Endothelial cell of umbilical vein (primary cell): ENCODE measurements around the gene TBC1D23. TPM values are rescaled to one million over a fixed set of nuclear protein-coding genes. Genes with fewer than 3 reads are reported as not detected.
"Not testable (repeated sequence)": the region's sequence is repeated elsewhere in the genome, so short reads cannot be mapped to it uniquely, and the experiment has no call there.

Source experiments
- BruUV-seq: library from RNA; stranded (reverse); fragments of 400-500 nt; replicated peaks from 2 replicates; lab custom pipeline; 2021; lab: Mats Ljungman, UMichigan
- CTCF ChIA-PET: fragments of 300-600, 350-600 bp; sonication (Branson Sonifier 250); formaldehyde crosslinking; loops from one replicate; lab custom pipeline; 2021; ENCODE audit warnings: antibody characterized with exemption, inconsistent platforms; lab: Charles Lee
- POLR2A ChIA-PET: fragments of 300-600, 350-600 bp; sonication (Branson Sonifier 250); formaldehyde crosslinking; loops from one replicate; lab custom pipeline; 2021; ENCODE audit warnings: antibody characterized with exemption, inconsistent platforms; lab: Charles Lee
- DNase-seq: peaks from one replicate; pipeline ENCODE4 v3.0.0-alpha.2; 2011; ENCODE audit warnings: low read depth, low spot score
- FAIRE-seq: peaks from 2 replicates; lab custom pipeline; 2011; peaks lifted over from hg19 to GRCh38; lab: Jason Lieb, UNC
- H2AFZ ChIP-seq: 2 replicates; pipeline ENCODE4 v1.6.0; 2012; ENCODE audit warnings: low read depth, low read length, control low read depth, inconsistent platforms
- H3K27ac ChIP-seq: 2 replicates; pipeline ENCODE4 v1.5.1; 2011; ENCODE audit warnings: low read depth, mild to moderate bottlenecking, control low read depth, low read length, moderate library complexity; ENCODE audit not compliant: insufficient read depth
- H3K27me3 ChIP-seq, 2 experiments: 2 replicates each; pipeline versions ENCODE4 v1.6.0 to v1.6.1; 2011; ENCODE audit warnings: low read length in 2 of 2, mixed read lengths in 1 of 2; ENCODE audit not compliant: control insufficient read depth in 2 of 2, insufficient read depth in 2 of 2
- H3K36me3 ChIP-seq, 2 experiments: 2 replicates in 1 of 2; 3 replicates in 1 of 2; pipeline ENCODE4 v1.5.1; 2011; ENCODE audit warnings: low read length in 2 of 2, mild to moderate bottlenecking in 1 of 2, moderate library complexity in 1 of 2; ENCODE audit not compliant: control insufficient read depth in 2 of 2, insufficient read depth in 2 of 2; ENCODE audit errors: extremely low read depth in 1 of 2
- H3K4me1 ChIP-seq: 3 replicates; pipeline ENCODE4 v1.5.1; 2011; ENCODE audit warnings: mild to moderate bottlenecking, low read length; ENCODE audit not compliant: control insufficient read depth, insufficient read depth; ENCODE audit errors: extremely low read depth
- H3K4me2 ChIP-seq: 2 replicates; pipeline ENCODE4 v1.6.1; 2011; ENCODE audit warnings: low read length, control low read depth, mixed read lengths; ENCODE audit not compliant: insufficient read depth
- H3K4me3 ChIP-seq, 3 experiments: fragments of 200-600 bp in 1 of 3; sonication (generic), shearing (Covaris generic) in 1 of 3; replicated peaks in 1 of 3; 2 replicates each; pipeline ENCODE4 v1.5.1; 2011 to 2016; ENCODE audit warnings: control low read depth in 3 of 3, low read length in 3 of 3, mild to moderate bottlenecking in 2 of 3, inconsistent platforms in 1 of 3, low read depth in 1 of 3, moderate library complexity in 1 of 3; ENCODE audit not compliant: insufficient read depth in 1 of 3
- H3K79me2 ChIP-seq: 2 replicates; pipeline ENCODE4 v1.6.0; 2012; ENCODE audit warnings: low read length, inconsistent platforms; ENCODE audit not compliant: control insufficient read depth, insufficient read depth
- H3K9ac ChIP-seq: replicated peaks from 2 replicates; pipeline ENCODE3; 2011; ENCODE audit warnings: low read length, control low read depth; ENCODE audit not compliant: insufficient read depth; ENCODE audit errors: extremely low read depth
- H3K9me1 ChIP-seq: replicated peaks from 3 replicates; pipeline ENCODE4 v1.6.0; 2011; ENCODE audit warnings: mild to moderate bottlenecking, low read length; ENCODE audit not compliant: control insufficient read depth, insufficient read depth; ENCODE audit errors: extremely low read depth
- H3K9me3 ChIP-seq: replicated peaks from 2 replicates; pipeline ENCODE4 v1.5.1; 2012; ENCODE audit warnings: low read length, inconsistent platforms; ENCODE audit not compliant: control insufficient read depth, insufficient read depth
- H4K20me1 ChIP-seq: replicated peaks from 2 replicates; pipeline ENCODE3; 2011; ENCODE audit warnings: mild to moderate bottlenecking, low read length; ENCODE audit not compliant: control insufficient read depth, insufficient read depth; ENCODE audit errors: extremely low read depth
- CTCF ChIP-seq, 2 donors: IDR thresholded peaks; 1 replicate in 1 of 2; 2 replicates in 1 of 2; pipeline ENCODE4 v1.5.1; 2011; ENCODE audit warnings: low read length in 2 of 2, mild to moderate bottlenecking in 2 of 2, moderate library complexity in 2 of 2, control low read depth in 1 of 2, inconsistent platforms in 1 of 2, low read depth in 1 of 2; ENCODE audit not compliant: insufficient read depth in 1 of 2; ENCODE audit errors: extremely low read depth in 1 of 2
- EZH2 ChIP-seq: IDR thresholded peaks from 2 replicates; pipeline ENCODE4 v1.6.1; 2012; ENCODE audit warnings: borderline replicate concordance, low read depth, mild to moderate bottlenecking, moderate library complexity, low read length, inconsistent platforms; ENCODE audit not compliant: severe bottlenecking
- FOS ChIP-seq: IDR thresholded peaks from 2 replicates; pipeline ENCODE4 v1.6.1; 2011; ENCODE audit warnings: mild to moderate bottlenecking, low read length, moderate library complexity, borderline replicate concordance; ENCODE audit not compliant: insufficient read depth
- JUN ChIP-seq: IDR thresholded peaks from 2 replicates; pipeline ENCODE4 v1.6.1; 2011; ENCODE audit warnings: borderline replicate concordance, low read depth; ENCODE audit not compliant: insufficient read length, insufficient read depth
- MYC ChIP-seq: IDR thresholded peaks from one replicate; pipeline ENCODE4 v1.6.1; 2011; ENCODE audit warnings: mild to moderate bottlenecking, low read depth, low read length
- POLR2AphosphoS5 ChIP-seq: IDR thresholded peaks from 2 replicates; pipeline ENCODE4 v1.6.1; 2012; ENCODE audit warnings: low read depth, mild to moderate bottlenecking, control low read depth, low read length, moderate library complexity; ENCODE audit not compliant: insufficient read depth
- dilution Hi-C: fragments of 300-500 bp; cut with MboI; formaldehyde crosslinking; loops from one replicate; pipeline ENCODE4 v1.15.0; 2019; ENCODE audit warnings: low sequenced_read_pairs; ENCODE audit not compliant: extremely low pct_ligation_motif_present
- intact Hi-C: fragments of 100-400 bp; cut with micrococcal nuclease; formaldehyde crosslinking; loops from one replicate; pipeline ENCODE4 v1.10.0; 2022
- polyA plus RNA-seq, 4 experiments: library from polyadenylated mRNA; depleted of rRNA in 3 of 4; stranded (reverse) in 3 of 4; unstranded in 1 of 4; fragments of >200 nt; gene quantifications; 2 replicates each; pipeline versions ENCODE4 v1.2.1 to v1.2.3, GENCODE V29; 2011 to 2012; ENCODE audit warnings: missing spikeins in 1 of 4
- total RNA-seq: library from RNA; stranded (reverse); gene quantifications from 2 replicates; pipeline ENCODE4 v1.2.3, GENCODE V29; 2021
- TF ChIP-seq, protein P1 (sequence below): IDR thresholded peaks from 2 replicates; pipeline ENCODE4 v1.6.1; 2011; ENCODE audit not compliant: insufficient read depth, insufficient read length

TBC1D23 gene
- total and polyA plus RNA-seq, 2 donors (not counting 3 experiments of a cell fraction or from before 2014, with no cell fraction given): 10.3 to 34.8 TPM

- FAIRE-seq: not testable (repeated sequence)
These were observed 75.4 kb downstream of the TBC1D23 start for GRCh38 chr3:100336229-100336628.

DNA sequence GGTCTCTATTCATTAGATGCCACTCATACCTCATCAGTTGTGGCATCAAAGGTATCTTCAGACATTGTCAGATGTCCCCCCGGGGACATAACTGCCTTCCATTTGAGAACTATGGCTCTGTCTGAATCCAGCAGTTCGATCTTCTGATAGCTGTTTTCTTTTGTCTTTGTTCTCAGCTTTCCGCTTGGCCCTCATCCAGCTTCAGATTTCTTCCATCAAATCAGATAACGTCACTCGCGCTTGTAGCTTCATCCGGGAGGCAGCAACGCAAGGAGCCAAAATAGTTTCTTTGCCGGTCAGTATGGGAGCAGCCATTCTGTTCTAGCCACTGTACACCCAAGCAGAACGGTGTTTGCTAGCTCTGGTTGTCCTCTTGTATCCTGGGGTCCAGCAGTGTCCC is 78.1 kb downstream of the TBC1D23 start:
- no peak for TF ChIP-seq EZH2
- TF ChIP-seq MYC: no peak
- no peak for TF ChIP-seq JUN
- no peak for TF ChIP-seq POLR2AphosphoS5
- no peak for TF ChIP-seq FOS
- TF ChIP-seq, protein P1, sequence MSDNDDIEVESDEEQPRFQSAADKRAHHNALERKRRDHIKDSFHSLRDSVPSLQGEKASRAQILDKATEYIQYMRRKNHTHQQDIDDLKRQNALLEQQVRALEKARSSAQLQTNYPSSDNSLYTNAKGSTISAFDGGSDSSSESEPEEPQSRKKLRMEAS: no peak
- TF ChIP-seq CTCF (IDR thresholded peaks at IDR 0.05; ENCODE audit: extremely low read depth in 1 of 2, insufficient read depth in 1 of 2, low read depth in 1 of 2, low read length in 2 of 2): no peak
- no TSS peak for BruUV-seq
- Histone ChIP-seq H3K36me3 (peaks cover 0 to 3% of the 10 kb centered on the region in 2 experiments), H3K4me3 (no peak overlapping the region), H4K20me1 (no peaks in the 10 kb centered on the region), H3K9ac (no peak overlapping the region), H3K9me3 (no peaks in the 10 kb centered on the region), H3K27me3 (no peaks in the 10 kb centered on the region), H3K79me2 (no peaks in the 10 kb centered on the region), H3K27ac (no peak overlapping the region), H3K4me2 (no peak overlapping the region), H3K9me1 (no peaks in the 10 kb centered on the region), H3K4me1 (peaks cover 10% of the 10 kb centered on the region), H2AFZ (no peak overlapping the region)
- DNase-seq (no peak), FAIRE-seq (no peak)
- dilution Hi-C loops (no loop called here), intact Hi-C loops (no loop called here)
- ChIA-PET POLR2A (no interaction called here), CTCF (interaction anchor here (1.0 to 1.6 kb wide), 3 partner anchors 16 to 507 kb away, joined by 3 to 4 read pairs (median 3); no protein-coding TSS in a partner anchor)

More at GRCh38 chr3:100336229-100336628, 75.4 kb downstream of the TBC1D23 start:
- DNase-seq, H3K4me2 ChIP-seq, H4K20me1 ChIP-seq, H3K9me1 ChIP-seq, dilution Hi-C loops, H3K79me2 ChIP-seq, H3K27me3 ChIP-seq, H2AFZ ChIP-seq, H3K4me1 ChIP-seq, BruUV-seq, H3K9ac ChIP-seq, H3K27ac ChIP-seq, H3K36me3 ChIP-seq, H3K9me3 ChIP-seq, POLR2A ChIA-PET, intact Hi-C loops, H3K4me3 ChIP-seq: not testable (repeated sequence)
- CTCF ChIA-PET: interaction anchor here (1.6 kb wide), 1 partner anchor 504 kb away, joined by 5 read pairs; no protein-coding TSS in a partner anchor
